ENCODE results near the gene THEM4.

- no peak for TF ChIP-seq CTCF (IDR thresholded peaks at IDR 0.05)
- no peak for TF ChIP-seq EZH2 (IDR thresholded peaks at IDR 0.05; ENCODE audit: borderline replicate concordance, insufficient read depth, low read depth, low read length, poor library complexity, severe bottlenecking)
These were observed 47.7 kb upstream of the THEM4 start for GRCh38 chr1:151956957-151957497.

Data from B cell (primary cell).